Fibroblast of mammary gland (primary cell): Measurements from ENCODE around the gene IFT74.

Source experiments
- DNase-seq: peaks from one replicate; pipeline ENCODE4 v3.0.0-alpha.2; 2010; ENCODE audit warnings: low read depth
- H3K4me3 ChIP-seq: 2 replicates; pipeline ENCODE4 v1.5.1; 2011; ENCODE audit warnings: low read depth, mild to moderate bottlenecking, low read length, moderate library complexity; ENCODE audit not compliant: control insufficient read depth
- CTCF ChIP-seq: conservative IDR thresholded peaks from 2 replicates; pipeline ENCODE4 v1.5.1; 2011; ENCODE audit warnings: low read depth, low read length, inconsistent platforms; ENCODE audit not compliant: control insufficient read depth, insufficient read depth

Gene IFT74

DNA sequence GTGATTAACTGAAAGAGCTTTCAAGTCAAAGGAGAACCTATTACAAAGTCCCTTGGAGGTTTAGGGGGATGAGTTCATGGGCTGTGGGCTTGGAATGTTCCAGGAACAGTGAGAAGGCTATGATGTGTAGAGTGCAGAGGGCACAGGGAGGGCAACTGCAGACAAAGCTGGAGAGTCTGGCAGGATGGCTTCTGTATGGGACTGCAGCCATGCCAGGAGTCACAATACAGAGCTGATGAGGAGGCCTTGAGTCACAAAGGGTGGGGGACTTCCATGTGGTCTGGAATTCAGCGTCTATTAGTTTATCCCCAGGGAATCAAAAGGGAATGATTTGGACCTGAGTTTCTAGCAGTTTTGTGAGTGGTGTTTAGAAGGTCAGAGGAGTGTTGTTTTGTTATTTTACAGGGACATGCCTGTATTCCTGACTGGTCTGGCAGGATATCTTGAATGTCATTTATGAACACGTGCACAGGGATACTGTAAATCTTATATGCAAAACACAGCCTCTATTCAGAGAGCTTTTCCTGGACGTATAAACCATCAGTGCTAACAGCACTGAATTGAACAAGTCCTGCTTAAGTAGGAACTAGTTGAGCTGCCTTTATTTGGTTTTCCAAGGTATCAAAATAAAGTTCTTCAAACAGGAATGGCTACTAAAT is 138.6 kb downstream of the IFT74 start:
- H3K4me3 ChIP-seq = no peak overlapping the region
- peak; percentile 96 for DNase-seq
- no peak for TF ChIP-seq CTCF

GRCh38 chr9:27107241-27107640 is 151.0 kb downstream of the IFT74 start:
- DNase-seq = no peak
- no peak for TF ChIP-seq CTCF
- no peak overlapping the region for H3K4me3 ChIP-seq

DNA sequence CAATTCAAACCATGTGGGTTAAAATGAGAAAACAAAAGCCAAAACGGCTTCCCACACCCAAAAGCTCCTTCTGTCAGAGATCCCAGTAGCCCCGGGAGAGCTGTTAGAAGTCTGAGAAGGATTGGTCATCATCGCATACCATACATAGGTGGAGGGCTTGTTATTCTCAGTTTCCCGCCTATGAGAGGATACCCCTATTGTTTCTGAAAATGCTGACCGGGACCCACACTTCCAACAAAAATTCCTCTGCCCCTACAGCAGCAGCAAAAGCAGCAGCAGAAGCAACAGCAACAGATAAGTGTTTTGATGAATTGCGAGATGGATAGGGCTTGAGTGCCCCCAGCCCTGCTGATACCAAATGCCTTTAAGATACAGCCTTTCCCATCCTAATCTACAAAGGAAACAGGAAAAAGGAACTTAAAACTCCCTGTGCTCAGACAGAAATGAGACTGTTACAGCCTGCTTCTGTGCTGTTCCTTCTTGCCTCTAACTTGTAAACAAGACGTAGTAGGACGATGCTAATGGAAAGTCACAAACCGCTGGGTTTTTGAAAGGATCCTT is 152.8 kb downstream of the IFT74 start, which contains the start of gene TEK:
Gene TEK (plus strand): TSS at position 245 of the 561 bp plus-strand sequence. CDS start 366 bp downstream, outside the sequence.
- H3K4me3 ChIP-seq = peak within 1 kb of the TSS; percentile 10

GRCh38 chr9:27109621-27110020 is 153.4 kb downstream of the IFT74 start:
- no peak for DNase-seq
- no peak for TF ChIP-seq CTCF
- H3K4me3 ChIP-seq = peak overlapping the region; percentile 4

More for the DNA sequence above, 152.8 kb downstream of the IFT74 start, which contains the start of gene TEK:
- DNase-seq = peak; percentile 38
- no peak for TF ChIP-seq CTCF

- no peak for DNase-seq
- TF ChIP-seq CTCF = no peak
- H3K4me3 ChIP-seq = no peak overlapping the region
Measured at GRCh38 chr9:27110181-27110580, 154.0 kb downstream of the IFT74 start.

- DNase-seq = no peak
- TF ChIP-seq CTCF = no peak
- no peak overlapping the region for H3K4me3 ChIP-seq
Measured at GRCh38 chr9:27112235-27112634, 156.0 kb downstream of the IFT74 start.
